ENCODE results near the gene RALB.
"Not testable (repeated sequence)": the region's sequence is repeated elsewhere in the genome, so short reads cannot be mapped to it uniquely, and the experiment has no call there.

Gene RALB

DNA sequence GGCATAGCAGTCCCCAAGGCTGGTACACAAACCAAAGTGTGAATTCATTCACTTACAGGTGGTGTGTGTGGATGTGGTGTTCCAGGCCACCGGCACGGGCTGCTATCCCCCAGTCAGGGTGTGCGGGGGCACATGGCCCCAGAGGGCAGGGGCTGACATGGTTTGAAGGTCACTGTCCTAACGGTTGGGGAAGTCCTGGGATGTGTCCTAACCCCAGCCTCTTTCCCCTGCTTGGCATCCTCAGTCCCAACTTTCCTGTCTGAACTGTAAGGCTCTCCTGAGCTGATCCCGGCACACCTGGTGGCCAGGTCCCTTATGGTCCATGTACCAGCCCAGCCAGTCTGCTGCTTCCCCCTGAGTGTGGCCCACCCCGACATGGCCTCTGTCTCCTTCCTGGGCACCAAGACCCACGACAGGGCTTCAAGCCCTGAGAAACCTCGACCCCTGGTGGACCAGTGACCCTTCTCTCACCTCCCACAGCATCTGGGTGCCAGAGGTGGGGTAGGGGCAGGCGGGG, 27.0 kb upstream of the RALB start:
- H3K27ac ChIP-seq (ENCODE audit: low read depth, low read length) = no peak overlapping the region
- no peaks in the 10 kb centered on the region for H3K27me3 ChIP-seq (ENCODE audit: insufficient read depth, low read length)
- no peak overlapping the region for H2AFZ ChIP-seq (ENCODE audit: low read length, unreplicated experiment)
- no peak overlapping the region for H3K4me3 ChIP-seq (ENCODE audit: low read depth, low read length)
- peaks cover 28% of the 10 kb centered on the region for H3K4me1 ChIP-seq (ENCODE audit: control insufficient read depth, insufficient read depth, low read length, unreplicated experiment)
- peaks cover 22% of the 10 kb centered on the region for H3K79me2 ChIP-seq (ENCODE audit: control insufficient read depth, insufficient read depth, low read length, unreplicated experiment)
- H3K36me3 ChIP-seq (ENCODE audit: insufficient read depth, low read length) = peaks cover 11% of the 10 kb centered on the region; the same call in 1 of the 2 replicates

DNA sequence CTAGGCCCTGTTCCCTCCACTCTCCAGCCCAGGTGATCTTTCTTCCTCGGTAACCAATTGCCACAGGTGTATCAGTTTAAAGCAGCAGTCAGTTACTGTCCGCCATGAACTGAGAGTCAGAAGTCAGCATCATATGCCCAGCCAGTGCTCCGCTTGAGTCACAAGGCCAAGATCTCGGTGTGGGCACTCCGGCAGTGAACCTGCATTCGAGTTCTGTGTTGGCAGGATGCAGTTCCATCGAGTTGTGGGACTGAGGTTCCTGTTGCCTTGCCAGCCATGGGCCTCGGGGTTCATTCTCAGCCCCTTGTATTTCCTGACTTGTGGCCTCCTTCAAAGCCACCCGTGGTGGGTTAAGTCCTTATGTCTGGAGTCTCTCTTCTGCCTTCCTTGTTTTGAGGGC, 26.3 kb upstream of the RALB start:
- H3K27ac ChIP-seq (ENCODE audit: low read depth, low read length) = no peak overlapping the region
- H3K36me3 ChIP-seq (ENCODE audit: insufficient read depth, low read length) = peaks cover 11% of the 10 kb centered on the region; the same call in 1 of the 2 replicates
- no peak overlapping the region for H2AFZ ChIP-seq (ENCODE audit: low read length, unreplicated experiment)
- H3K79me2 ChIP-seq (ENCODE audit: control insufficient read depth, insufficient read depth, low read length, unreplicated experiment) = peaks cover 17% of the 10 kb centered on the region
- H3K4me3 ChIP-seq (ENCODE audit: low read depth, low read length) = no peak overlapping the region
- H3K4me1 ChIP-seq (ENCODE audit: control insufficient read depth, insufficient read depth, low read length, unreplicated experiment) = peaks cover 25% of the 10 kb centered on the region
- H3K27me3 ChIP-seq (ENCODE audit: insufficient read depth, low read length) = no peaks in the 10 kb centered on the region

DNA sequence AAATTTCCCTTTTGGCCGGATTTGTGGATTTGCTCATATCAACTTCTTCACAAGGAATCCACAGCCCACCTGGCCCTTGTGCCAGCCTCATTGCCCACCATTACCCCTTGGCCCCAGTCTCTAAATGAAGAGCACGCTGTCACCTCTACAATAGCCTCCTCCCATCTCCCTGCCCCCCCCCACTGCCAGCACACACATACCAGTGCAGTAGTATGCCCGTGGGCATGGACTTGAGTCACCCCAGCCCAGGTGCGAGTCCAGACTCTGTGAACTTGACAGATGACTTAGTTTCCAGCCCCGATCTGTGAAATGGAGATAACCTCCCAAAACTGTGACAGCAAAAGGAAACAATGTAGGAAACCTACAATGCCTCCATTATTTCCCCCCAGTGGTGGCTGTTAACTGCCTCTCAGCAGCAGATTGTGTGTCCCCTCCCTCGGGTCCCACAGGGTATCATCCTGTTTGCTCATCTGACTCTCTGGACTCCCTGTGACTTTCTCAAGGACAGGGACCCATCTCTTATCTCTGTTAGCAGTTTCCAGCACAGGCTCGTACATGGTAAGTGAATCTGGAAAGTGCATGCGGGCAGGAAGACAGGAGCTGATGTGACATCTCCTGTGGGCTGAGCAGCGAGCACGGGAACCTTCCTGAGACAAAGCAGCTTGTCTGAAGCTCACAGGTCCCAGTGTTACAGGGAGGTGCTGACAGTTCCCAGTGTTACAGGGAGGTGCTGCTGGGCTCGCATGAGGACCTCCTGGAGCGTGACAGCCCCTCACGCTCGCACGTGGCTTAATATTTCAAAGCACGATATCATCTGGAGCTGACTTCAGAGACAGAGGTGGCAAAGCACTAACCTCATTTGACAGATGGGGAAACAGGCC, 25.3 kb upstream of the RALB start:
- Histone ChIP-seq H3K4me1 (ENCODE audit: control insufficient read depth, insufficient read depth, low read length, unreplicated experiment) (peaks cover 15% of the 10 kb centered on the region), H3K36me3 (ENCODE audit: insufficient read depth, low read length) (peaks cover 3% of the 10 kb centered on the region; the same call in 1 of the 2 replicates), H3K27me3 (ENCODE audit: insufficient read depth, low read length) (no peaks in the 10 kb centered on the region), H3K27ac (ENCODE audit: low read depth, low read length) (no peak overlapping the region), H3K79me2 (ENCODE audit: control insufficient read depth, insufficient read depth, low read length, unreplicated experiment) (peaks cover 6% of the 10 kb centered on the region), H2AFZ (ENCODE audit: low read length, unreplicated experiment) (no peak overlapping the region), H3K4me3 (ENCODE audit: low read depth, low read length) (no peak overlapping the region)

DNA sequence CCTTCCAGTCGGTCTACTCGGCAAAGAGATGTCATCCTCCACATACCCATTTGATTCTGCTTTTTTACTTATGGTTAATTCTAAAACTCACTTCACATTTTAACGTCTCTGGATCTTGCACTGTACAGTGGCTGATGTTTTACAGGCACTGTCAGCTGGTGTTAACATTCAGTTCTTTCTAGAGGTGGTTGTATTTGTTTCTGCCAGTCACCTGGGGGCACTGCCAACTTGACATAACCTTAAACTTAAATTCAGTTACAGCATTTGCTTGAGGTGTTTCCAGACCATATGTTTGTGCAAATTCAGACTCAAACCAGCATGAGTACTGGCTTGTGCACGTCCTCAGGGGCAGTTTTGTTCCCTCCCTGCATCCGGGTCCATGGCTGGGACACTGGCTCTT, 24.1 kb upstream of the RALB start:
- no peaks in the 10 kb centered on the region for H3K79me2 ChIP-seq (ENCODE audit: control insufficient read depth, insufficient read depth, low read length, unreplicated experiment)
- H3K27ac ChIP-seq (ENCODE audit: low read depth, low read length) = no peak overlapping the region
- no peaks in the 10 kb centered on the region for H3K27me3 ChIP-seq (ENCODE audit: insufficient read depth, low read length)
- peaks cover 11% of the 10 kb centered on the region for H3K4me1 ChIP-seq (ENCODE audit: control insufficient read depth, insufficient read depth, low read length, unreplicated experiment)
- no peak overlapping the region for H3K4me3 ChIP-seq (ENCODE audit: low read depth, low read length)
- no peak overlapping the region for H2AFZ ChIP-seq (ENCODE audit: low read length, unreplicated experiment)
- no peaks in the 10 kb centered on the region for H3K36me3 ChIP-seq (ENCODE audit: insufficient read depth, low read length)

DNA sequence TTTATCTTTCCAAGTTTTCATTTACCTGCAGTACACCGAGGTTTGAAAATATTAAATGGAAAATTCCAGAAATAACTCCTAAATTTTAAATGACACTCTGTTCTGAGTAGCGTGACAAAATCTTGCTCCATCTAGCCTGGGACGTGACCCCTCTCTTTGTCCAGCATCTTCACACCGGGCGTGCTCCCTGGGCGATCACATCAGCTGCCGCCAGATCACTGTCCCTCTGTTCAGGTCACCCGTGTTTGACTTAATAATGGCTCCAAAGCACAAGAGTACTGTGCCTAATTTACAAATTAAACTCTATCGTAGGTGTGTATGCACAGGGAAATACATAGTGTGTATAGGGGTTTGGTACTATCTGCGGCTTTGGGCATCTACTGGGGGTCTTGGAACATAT, 23.3 kb upstream of the RALB start:
- Histone ChIP-seq H3K4me1 (ENCODE audit: control insufficient read depth, insufficient read depth, low read length, unreplicated experiment) (peaks cover 4% of the 10 kb centered on the region), H3K79me2 (ENCODE audit: control insufficient read depth, insufficient read depth, low read length, unreplicated experiment) (no peaks in the 10 kb centered on the region), H2AFZ (ENCODE audit: low read length, unreplicated experiment) (no peak overlapping the region), H3K27me3 (ENCODE audit: insufficient read depth, low read length) (no peaks in the 10 kb centered on the region), H3K36me3 (ENCODE audit: insufficient read depth, low read length) (no peaks in the 10 kb centered on the region), H3K4me3 (ENCODE audit: low read depth, low read length) (no peak overlapping the region), H3K27ac (ENCODE audit: low read depth, low read length) (no peak overlapping the region)

DNA sequence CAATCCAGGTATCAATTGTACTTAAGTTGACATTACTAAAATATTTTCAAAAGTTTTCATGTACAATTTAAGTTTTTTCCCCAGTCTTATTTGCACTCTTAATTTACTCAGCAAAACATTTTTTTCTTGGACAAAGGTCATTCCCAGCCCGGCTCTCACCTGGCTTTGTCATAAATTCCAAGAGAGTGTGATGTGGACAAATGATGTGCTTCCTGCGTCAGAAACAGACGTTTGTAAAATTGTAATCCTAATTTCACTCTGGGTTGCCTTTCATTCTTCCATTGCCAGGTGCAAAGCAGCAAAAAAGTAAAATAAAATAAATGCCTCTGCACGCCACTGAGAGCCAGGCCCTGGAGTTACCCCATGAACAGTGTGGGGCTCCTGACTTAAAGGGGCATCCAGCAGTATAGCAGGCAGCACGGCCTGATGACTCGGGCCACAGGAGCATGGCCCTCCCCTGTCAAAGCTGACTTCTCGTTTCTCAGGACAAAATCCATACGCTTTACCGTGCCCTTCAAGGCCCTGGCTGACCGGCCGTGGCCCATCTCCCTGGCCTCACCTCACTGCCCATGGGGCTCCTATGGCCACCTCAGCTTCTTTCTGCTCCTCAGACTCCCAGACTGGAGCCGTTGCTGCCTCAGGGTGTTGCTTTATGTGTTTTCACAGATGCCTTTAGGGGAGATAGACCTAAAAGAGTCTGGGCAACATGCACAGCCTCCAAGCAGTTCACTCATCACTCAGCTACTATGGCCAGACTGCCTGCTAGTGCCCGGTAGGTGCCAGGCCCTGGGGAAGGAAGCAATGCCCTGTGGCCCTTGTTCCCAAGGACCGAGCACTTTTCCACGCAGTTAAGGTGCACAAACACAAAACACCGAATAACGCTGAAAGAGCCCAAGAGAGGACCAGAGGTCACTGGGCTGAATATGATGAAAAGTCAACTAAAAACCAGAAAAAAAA, 21.9 kb upstream of the RALB start:
- no peak overlapping the region for H3K27ac ChIP-seq (ENCODE audit: low read depth, low read length)
- H3K27me3 ChIP-seq (ENCODE audit: insufficient read depth, low read length) = no peaks in the 10 kb centered on the region
- H2AFZ ChIP-seq (ENCODE audit: low read length, unreplicated experiment) = no peak overlapping the region
- peaks cover 4% of the 10 kb centered on the region for H3K4me1 ChIP-seq (ENCODE audit: control insufficient read depth, insufficient read depth, low read length, unreplicated experiment)
- no peaks in the 10 kb centered on the region for H3K36me3 ChIP-seq (ENCODE audit: insufficient read depth, low read length)
- H3K79me2 ChIP-seq (ENCODE audit: control insufficient read depth, insufficient read depth, low read length, unreplicated experiment) = no peaks in the 10 kb centered on the region
- peak overlapping the region; percentile 82 for H3K4me3 ChIP-seq (ENCODE audit: low read depth, low read length)

DNA sequence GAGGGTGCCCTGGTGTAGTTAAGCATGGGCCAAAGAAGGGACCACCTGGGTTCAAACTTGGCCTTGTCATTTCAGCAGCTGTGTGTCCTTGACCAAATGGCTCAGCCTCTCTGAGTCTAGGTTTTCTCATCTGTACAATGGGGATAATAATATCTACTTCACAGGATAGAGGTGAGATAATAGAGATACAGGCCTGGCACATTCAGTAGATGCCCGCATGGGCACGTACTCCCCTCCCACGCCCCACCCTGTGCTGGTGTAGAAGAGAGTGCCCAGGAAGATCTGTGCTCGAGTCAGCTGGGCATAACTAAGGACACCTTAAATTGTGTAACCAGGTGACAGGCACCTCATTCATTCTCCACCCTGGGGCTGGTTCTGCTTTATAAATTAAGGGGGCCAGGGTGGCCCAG, 21.1 kb upstream of the RALB start:
- peaks cover 4% of the 10 kb centered on the region for H3K4me1 ChIP-seq (ENCODE audit: control insufficient read depth, insufficient read depth, low read length, unreplicated experiment)
- H3K27me3 ChIP-seq (ENCODE audit: insufficient read depth, low read length) = no peaks in the 10 kb centered on the region
- peak overlapping the region; percentile 82 for H3K4me3 ChIP-seq (ENCODE audit: low read depth, low read length)
- H2AFZ ChIP-seq (ENCODE audit: low read length, unreplicated experiment) = peak overlapping the region; percentile 93
- H3K79me2 ChIP-seq (ENCODE audit: control insufficient read depth, insufficient read depth, low read length, unreplicated experiment) = no peaks in the 10 kb centered on the region
- H3K36me3 ChIP-seq (ENCODE audit: insufficient read depth, low read length) = no peaks in the 10 kb centered on the region
- no peak overlapping the region for H3K27ac ChIP-seq (ENCODE audit: low read depth, low read length)

DNA sequence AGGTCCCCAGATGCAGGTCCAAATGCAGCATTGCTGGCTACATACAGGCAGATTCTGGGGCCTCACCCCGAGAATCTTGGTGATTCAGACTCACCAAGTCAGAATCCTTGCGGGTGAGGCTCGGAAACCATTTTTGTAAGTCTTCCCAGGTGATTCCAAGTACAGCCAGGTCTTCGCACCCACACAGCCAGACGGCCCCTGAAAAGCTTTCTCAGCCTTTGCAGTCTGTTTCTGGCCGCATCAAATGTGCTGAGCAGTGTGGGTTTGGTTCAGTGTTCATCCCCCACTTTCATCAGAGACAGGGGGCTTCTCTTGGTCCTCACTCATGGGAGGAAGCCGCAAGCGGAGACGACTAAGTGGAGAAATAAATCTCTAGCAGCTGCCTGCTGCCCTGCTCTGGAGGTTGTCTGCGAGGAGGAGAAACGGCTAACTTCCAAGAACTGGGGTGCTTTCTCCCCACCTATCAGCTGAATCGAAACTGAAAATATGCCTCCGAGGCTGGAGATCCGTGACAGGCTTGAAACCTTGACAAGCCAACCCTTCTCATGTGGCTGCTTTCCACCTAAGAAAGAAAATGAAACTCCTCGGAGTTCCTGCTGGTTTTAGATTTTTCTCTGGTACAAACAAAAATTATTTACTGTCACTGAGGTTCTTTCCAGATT, 20.5 kb upstream of the RALB start:
- H3K4me1 ChIP-seq (ENCODE audit: control insufficient read depth, insufficient read depth, low read length, unreplicated experiment) = peaks cover 5% of the 10 kb centered on the region
- no peaks in the 10 kb centered on the region for H3K79me2 ChIP-seq (ENCODE audit: control insufficient read depth, insufficient read depth, low read length, unreplicated experiment)
- no peaks in the 10 kb centered on the region for H3K36me3 ChIP-seq (ENCODE audit: insufficient read depth, low read length)
- H2AFZ ChIP-seq (ENCODE audit: low read length, unreplicated experiment) = peak overlapping the region; percentile 93
- peak overlapping the region; percentile 36 for H3K27ac ChIP-seq (ENCODE audit: low read depth, low read length)
- H3K4me3 ChIP-seq (ENCODE audit: low read depth, low read length) = peak overlapping the region; percentile 82
- no peaks in the 10 kb centered on the region for H3K27me3 ChIP-seq (ENCODE audit: insufficient read depth, low read length)

DNA sequence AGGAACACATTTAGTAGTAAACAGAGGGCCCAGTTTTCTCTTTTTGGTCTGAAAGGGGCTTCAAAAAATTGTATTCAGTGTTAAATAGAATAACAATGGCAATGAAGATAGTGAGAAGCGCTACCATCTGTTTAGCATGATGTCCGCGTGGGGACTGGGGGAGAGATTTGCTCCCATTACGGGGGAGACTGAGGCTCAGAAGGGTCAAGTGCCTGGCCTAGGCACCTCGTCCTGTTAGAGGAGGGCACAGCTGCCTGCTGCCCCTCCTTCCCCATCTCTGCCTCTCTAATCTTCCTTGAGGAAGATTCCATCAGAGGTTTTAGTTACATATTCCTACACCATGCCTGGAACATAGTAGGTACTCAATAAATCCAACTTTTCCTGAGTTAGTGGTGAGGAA, 19.4 kb upstream of the RALB start:
- H3K4me3 ChIP-seq (ENCODE audit: low read depth, low read length) = no peak overlapping the region
- peak overlapping the region; percentile 93 for H2AFZ ChIP-seq (ENCODE audit: low read length, unreplicated experiment)

DNA sequence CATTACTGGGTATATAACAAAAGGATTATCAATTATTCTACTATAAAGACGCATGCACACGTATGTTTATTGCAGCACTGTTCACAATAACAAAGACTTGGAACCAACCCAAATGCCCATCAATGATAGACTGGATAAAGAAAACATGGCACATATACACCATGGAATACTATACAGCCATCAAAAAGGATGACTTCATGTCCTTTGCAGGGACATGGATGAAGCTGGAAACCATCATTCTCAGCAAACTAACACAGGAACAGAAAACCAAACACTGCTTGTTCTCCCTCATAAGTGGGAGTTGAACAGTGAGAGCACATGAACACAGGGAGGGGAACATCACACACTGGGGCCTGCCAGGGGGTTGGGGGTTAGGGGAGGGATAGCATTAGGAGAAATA, 17.5 kb upstream of the RALB start:
- not testable (repeated sequence) for H3K79me2 ChIP-seq (ENCODE audit: control insufficient read depth, insufficient read depth, low read length, unreplicated experiment); H3K36me3 ChIP-seq (ENCODE audit: insufficient read depth, low read length); H3K27me3 ChIP-seq (ENCODE audit: insufficient read depth, low read length); H3K4me3 ChIP-seq (ENCODE audit: low read depth, low read length); H2AFZ ChIP-seq (ENCODE audit: low read length, unreplicated experiment); H3K27ac ChIP-seq (ENCODE audit: low read depth, low read length)
- peaks cover 33% of the 10 kb centered on the region for H3K4me1 ChIP-seq (ENCODE audit: control insufficient read depth, insufficient read depth, low read length, unreplicated experiment)

More for the DNA sequence above, 19.4 kb upstream of the RALB start:
- H3K36me3 ChIP-seq (ENCODE audit: insufficient read depth, low read length) = no peaks in the 10 kb centered on the region
- peaks cover 17% of the 10 kb centered on the region for H3K4me1 ChIP-seq (ENCODE audit: control insufficient read depth, insufficient read depth, low read length, unreplicated experiment)
- H3K27ac ChIP-seq (ENCODE audit: low read depth, low read length) = no peak overlapping the region
- H3K79me2 ChIP-seq (ENCODE audit: control insufficient read depth, insufficient read depth, low read length, unreplicated experiment) = no peaks in the 10 kb centered on the region
- H3K27me3 ChIP-seq (ENCODE audit: insufficient read depth, low read length) = no peaks in the 10 kb centered on the region

Data from ACC112 (cell line).